ENCODE results near the gene NCAM2.
"Not testable (repeated sequence)": the region's sequence is repeated elsewhere in the genome, so short reads cannot be mapped to it uniquely, and the experiment has no call there.

Gene NCAM2

GRCh38 chr21:21137986-21138385 is 139.8 kb downstream of the NCAM2 start:
- no peak for DNase-seq (ENCODE audit: low read depth in 1 of 2, low spot score in 1 of 2)
- in situ Hi-C loops (cut with HindIII; ENCODE audit: low pct_unique_long_range_greater_than_20kb, low sequenced_read_pairs) = no loop called here
- no peak for TF ChIP-seq JUND (IDR thresholded peaks at IDR 0.05; ENCODE audit: low read depth)

- DNase-seq (ENCODE audit: low read depth in 1 of 2, low spot score in 1 of 2) = no peak
- TF ChIP-seq JUND (IDR thresholded peaks at IDR 0.05; ENCODE audit: low read depth) = no peak
- in situ Hi-C loops (cut with HindIII; ENCODE audit: low pct_unique_long_range_greater_than_20kb, low sequenced_read_pairs) = no loop called here
Measured at GRCh38 chr21:21146587-21147373, 148.6 kb downstream of the NCAM2 start.

DNA sequence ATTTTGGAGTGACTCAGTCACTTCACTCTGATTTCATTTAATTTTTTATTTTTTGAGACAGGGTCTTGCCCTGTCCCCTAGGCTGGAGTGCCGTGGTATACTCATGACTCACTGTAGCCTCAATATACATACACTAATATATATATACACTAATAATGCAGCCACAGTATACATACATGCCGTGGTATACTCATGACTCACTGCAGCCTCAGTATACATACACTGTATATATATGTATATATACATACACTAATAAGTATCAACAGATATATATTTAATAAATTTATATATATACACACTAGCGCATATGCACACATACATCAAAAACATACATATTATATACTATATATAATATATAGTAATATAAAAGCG is 149.2 kb downstream of the NCAM2 start:
- no peak for DNase-seq (ENCODE audit: low read depth in 1 of 2, low spot score in 1 of 2)
- TF ChIP-seq JUND (IDR thresholded peaks at IDR 0.05; ENCODE audit: low read depth) = no peak
- in situ Hi-C loops (cut with HindIII; ENCODE audit: low pct_unique_long_range_greater_than_20kb, low sequenced_read_pairs) = no loop called here

- peak; percentile 69; the same call in 1 of the 2 replicates for TF ChIP-seq JUND (IDR thresholded peaks at IDR 0.05; ENCODE audit: low read depth)
- DNase-seq (ENCODE audit: low read depth in 1 of 2, low spot score in 1 of 2) = peak in 1 of 2 experiments; percentile 58
- in situ Hi-C loops (cut with HindIII; ENCODE audit: low pct_unique_long_range_greater_than_20kb, low sequenced_read_pairs) = no loop called here
Measured at GRCh38 chr21:21148009-21148408, 149.8 kb downstream of the NCAM2 start.

DNA sequence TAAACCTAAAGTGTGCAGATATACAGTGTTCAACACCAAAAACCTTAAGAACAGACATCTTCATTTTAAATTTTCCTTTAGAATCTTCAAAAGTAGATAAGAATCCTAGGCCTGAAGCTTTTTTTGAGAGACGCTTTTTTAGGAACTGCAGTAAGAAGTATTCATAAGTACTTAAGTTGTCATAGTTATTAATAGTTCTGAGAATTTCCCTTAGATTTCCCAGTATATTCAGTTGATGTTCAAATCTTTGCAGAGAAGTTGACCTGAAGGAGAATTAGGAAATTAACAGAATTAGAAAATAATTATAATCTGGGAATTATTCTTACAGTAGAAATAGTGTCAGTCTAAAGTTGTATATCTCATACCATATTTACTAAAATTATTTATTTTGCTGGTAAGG is 150.3 kb downstream of the NCAM2 start:
- in situ Hi-C loops (cut with HindIII; ENCODE audit: low pct_unique_long_range_greater_than_20kb, low sequenced_read_pairs) = no loop called here

GRCh38 chr21:21149445-21149844 is 151.2 kb downstream of the NCAM2 start:
- DNase-seq (ENCODE audit: low read depth in 1 of 2, low spot score in 1 of 2); in situ Hi-C loops (cut with HindIII; ENCODE audit: low pct_unique_long_range_greater_than_20kb, low sequenced_read_pairs): not testable (repeated sequence)

More for the DNA sequence above, 150.3 kb downstream of the NCAM2 start:
- no peak for TF ChIP-seq JUND (IDR thresholded peaks at IDR 0.05; ENCODE audit: low read depth)
- no peak for DNase-seq (ENCODE audit: low read depth in 1 of 2, low spot score in 1 of 2)

GRCh38 chr21:21151231-21151630 is 153.0 kb downstream of the NCAM2 start:
- TF ChIP-seq JUND (IDR thresholded peaks at IDR 0.05; ENCODE audit: low read depth) = no peak
- in situ Hi-C loops (cut with HindIII; ENCODE audit: low pct_unique_long_range_greater_than_20kb, low sequenced_read_pairs) = no loop called here
- DNase-seq (ENCODE audit: low read depth in 1 of 2, low spot score in 1 of 2) = no peak

- no peak for TF ChIP-seq JUND (IDR thresholded peaks at IDR 0.05; ENCODE audit: low read depth)
- DNase-seq (ENCODE audit: low read depth in 1 of 2, low spot score in 1 of 2) = no peak
- in situ Hi-C loops (cut with HindIII; ENCODE audit: low pct_unique_long_range_greater_than_20kb, low sequenced_read_pairs) = no loop called here
Measured at GRCh38 chr21:21156397-21156796, 158.2 kb downstream of the NCAM2 start.

DNA sequence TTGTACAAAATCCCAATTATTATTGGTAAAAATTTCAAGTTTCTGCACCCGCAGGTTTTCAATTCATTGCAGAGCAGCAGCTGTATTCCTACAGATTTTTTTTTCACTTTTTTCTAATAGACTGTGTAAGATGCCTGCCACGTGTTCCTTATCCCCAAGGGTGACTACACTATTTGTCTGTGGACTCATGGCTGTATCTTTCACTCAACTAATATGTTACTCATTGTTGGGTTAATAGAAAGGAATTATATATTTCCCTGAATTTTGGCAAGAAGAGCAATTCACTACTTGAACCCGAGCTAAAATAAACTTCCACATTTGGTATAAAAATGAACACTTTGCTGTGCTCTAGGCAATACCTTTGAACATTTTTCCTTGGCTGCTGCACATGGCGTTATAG is 158.7 kb downstream of the NCAM2 start:
- no peak for DNase-seq (ENCODE audit: low read depth in 1 of 2, low spot score in 1 of 2)
- in situ Hi-C loops (cut with HindIII; ENCODE audit: low pct_unique_long_range_greater_than_20kb, low sequenced_read_pairs) = no loop called here
- no peak for TF ChIP-seq JUND (IDR thresholded peaks at IDR 0.05; ENCODE audit: low read depth)

DNA sequence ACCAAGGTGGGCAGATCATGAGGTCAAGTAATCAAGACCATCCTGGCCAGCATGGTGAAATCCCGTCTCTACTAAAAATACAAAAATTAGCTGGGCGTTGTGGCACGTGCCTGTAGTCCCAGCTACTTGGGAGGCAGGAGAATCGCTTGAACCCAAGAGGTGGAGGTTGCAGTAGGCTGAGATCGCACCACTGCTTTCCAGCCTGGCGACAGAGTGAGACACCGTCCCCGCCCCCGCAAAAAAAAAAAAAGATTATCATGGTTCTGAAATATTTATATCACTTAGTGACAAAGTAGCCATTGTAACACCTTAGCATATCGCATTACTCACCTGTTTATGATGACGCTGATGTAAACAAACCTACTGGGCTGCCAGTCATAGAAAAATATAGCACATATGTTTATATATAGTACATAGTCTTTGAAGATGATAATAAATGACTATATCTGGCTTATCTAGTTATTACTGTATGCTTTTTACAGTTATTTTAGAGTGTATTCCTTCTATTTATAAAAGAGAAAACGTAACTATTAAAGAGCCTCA is 160.2 kb downstream of the NCAM2 start:
- TF ChIP-seq JUND (IDR thresholded peaks at IDR 0.05; ENCODE audit: low read depth) = no peak
- no peak for DNase-seq (ENCODE audit: low read depth in 1 of 2, low spot score in 1 of 2)
- in situ Hi-C loops (cut with HindIII; ENCODE audit: low pct_unique_long_range_greater_than_20kb, low sequenced_read_pairs) = no loop called here

DNA sequence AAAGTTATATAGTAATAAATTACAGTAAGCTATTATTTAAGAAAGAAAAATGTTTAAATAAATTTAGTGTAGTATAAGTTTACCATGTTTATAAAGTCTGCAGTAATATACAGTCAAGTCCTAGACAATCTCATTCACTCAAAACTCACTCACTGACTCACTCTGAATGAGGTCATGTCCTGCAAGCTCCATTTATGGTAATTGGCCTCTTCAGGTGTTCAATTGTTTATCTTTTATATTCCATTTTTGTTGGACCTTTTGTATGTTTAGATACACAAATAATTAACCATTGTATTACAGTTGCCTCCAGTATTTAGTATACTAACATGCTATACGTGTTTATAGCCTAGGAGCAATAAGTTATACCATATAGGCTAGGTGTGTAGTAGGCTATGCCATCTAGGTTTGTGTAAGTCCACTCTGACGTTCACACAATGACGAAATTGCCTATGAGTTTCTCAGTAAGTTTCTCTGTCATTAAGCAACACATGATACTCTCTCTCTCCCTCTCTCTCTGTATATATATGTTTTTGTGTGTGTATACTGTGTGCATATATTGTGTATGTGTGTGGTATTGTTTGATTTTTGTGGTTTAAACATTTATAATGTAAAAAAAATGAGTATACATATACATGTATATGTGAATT is 161.2 kb downstream of the NCAM2 start:
- TF ChIP-seq JUND (IDR thresholded peaks at IDR 0.05; ENCODE audit: low read depth) = no peak
- no peak for DNase-seq (ENCODE audit: low read depth in 1 of 2, low spot score in 1 of 2)
- in situ Hi-C loops (cut with HindIII; ENCODE audit: low pct_unique_long_range_greater_than_20kb, low sequenced_read_pairs) = no loop called here

DNA sequence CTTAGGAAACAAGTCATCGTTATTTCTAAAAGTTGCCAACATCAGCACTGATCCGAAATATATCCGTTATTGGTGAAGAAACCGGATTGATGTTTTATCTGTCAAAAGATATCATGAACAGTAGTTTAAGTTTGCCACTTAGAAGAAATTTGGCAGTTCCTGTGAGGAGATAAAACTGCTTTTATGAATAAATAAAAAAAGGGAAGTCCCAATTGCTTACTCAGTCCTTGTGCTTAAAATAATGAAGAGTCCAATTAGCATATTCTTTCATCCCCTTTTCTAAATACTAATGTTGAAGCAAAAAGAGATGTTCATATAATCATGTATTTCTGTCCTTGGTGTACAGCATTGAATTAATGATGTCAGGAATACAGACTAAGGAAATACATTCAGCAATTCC is 164.6 kb downstream of the NCAM2 start:
- no peak for TF ChIP-seq JUND (IDR thresholded peaks at IDR 0.05; ENCODE audit: low read depth)
- no peak for DNase-seq (ENCODE audit: low read depth in 1 of 2, low spot score in 1 of 2)
- in situ Hi-C loops (cut with HindIII; ENCODE audit: low pct_unique_long_range_greater_than_20kb, low sequenced_read_pairs) = no loop called here

- no peak for TF ChIP-seq JUND (IDR thresholded peaks at IDR 0.05; ENCODE audit: low read depth)
- in situ Hi-C loops (cut with HindIII; ENCODE audit: low pct_unique_long_range_greater_than_20kb, low sequenced_read_pairs) = no loop called here
- DNase-seq (ENCODE audit: low read depth in 1 of 2, low spot score in 1 of 2) = peak in 1 of 2 experiments; percentile 82
Measured at GRCh38 chr21:21163904-21164303, 165.7 kb downstream of the NCAM2 start.
